GM18868 (cell line): ENCODE measurements around the gene KCNH1.
A peak's percentile ranks its signal among the peaks of the same experiment; 100 is the strongest.

Source experiments
- ATAC-seq: cut with Tn5 transposase; IDR thresholded peaks from one replicate; pipeline ENCODE4 v1.9.1; 2021; ENCODE audit warnings: mild to moderate bottlenecking, moderate library complexity; ENCODE audit not compliant: unreplicated experiment

The KCNH1 gene

GRCh38 chr1:210731193-210731592 lies 402.8 kb downstream of the KCNH1 start:
- no peak for ATAC-seq

GRCh38 chr1:210730023-210730422 lies 403.9 kb downstream of the KCNH1 start:
- ATAC-seq, result no peak

GRCh38 chr1:210728437-210729149 lies 405.4 kb downstream of the KCNH1 start:
- ATAC-seq, result no peak

GRCh38 chr1:210727709-210728108 lies 406.2 kb downstream of the KCNH1 start:
- ATAC-seq, result no peak

- no peak for ATAC-seq
These were observed 407.3 kb downstream of the KCNH1 start for GRCh38 chr1:210726621-210727020.

GRCh38 chr1:210724768-210725167 lies 409.2 kb downstream of the KCNH1 start:
- no peak for ATAC-seq

- ATAC-seq, result no peak
These were observed 410.3 kb downstream of the KCNH1 start for GRCh38 chr1:210723646-210724045.

GRCh38 chr1:210722410-210723081 lies 411.4 kb downstream of the KCNH1 start:
- ATAC-seq, result no peak

GRCh38 chr1:210715072-210715471 lies 418.9 kb downstream of the KCNH1 start:
- no peak for ATAC-seq

- ATAC-seq, result no peak
These were observed 421.9 kb downstream of the KCNH1 start for GRCh38 chr1:210711825-210712612.

- no peak for ATAC-seq
These were observed 424.2 kb downstream of the KCNH1 start for GRCh38 chr1:210709701-210710100.

- no peak for ATAC-seq
These were observed 426.4 kb downstream of the KCNH1 start for GRCh38 chr1:210707300-210708240.

GRCh38 chr1:210706246-210706645 lies 427.7 kb downstream of the KCNH1 start:
- ATAC-seq, result no peak

GRCh38 chr1:210705086-210705485 lies 428.9 kb downstream of the KCNH1 start:
- ATAC-seq, result no peak

- ATAC-seq, result no peak
These were observed 430.4 kb downstream of the KCNH1 start for GRCh38 chr1:210703593-210703992.

GRCh38 chr1:210702506-210702905 lies 431.4 kb downstream of the KCNH1 start:
- ATAC-seq, result no peak

- no peak for ATAC-seq
These were observed 433.4 kb downstream of the KCNH1 start for GRCh38 chr1:210700511-210700910.

GRCh38 chr1:210700083-210700482 lies 433.9 kb downstream of the KCNH1 start:
- no peak for ATAC-seq

GRCh38 chr1:210698661-210699060 lies 435.3 kb downstream of the KCNH1 start:
- no peak for ATAC-seq

GRCh38 chr1:210697185-210697584 lies 436.8 kb downstream of the KCNH1 start:
- no peak for ATAC-seq

- ATAC-seq, result peak; percentile 95
These were observed 437.2 kb downstream of the KCNH1 start for GRCh38 chr1:210696709-210697108.
